ENCODE results near the gene CA4. TPM values are rescaled to one million over a fixed set of nuclear protein-coding genes. Genes with fewer than 3 reads are reported as not detected.

Gene CA4
- total RNA-seq, 2 donors from 2014 or later: not detected

GRCh38 chr17:60137731-60138130, 12.0 kb upstream of the CA4 start:
- peaks cover 50% of the 10 kb centered on the region for H3K27me3 Mint-ChIP-seq
- H3K27ac Mint-ChIP-seq: no peak overlapping the region
- H3K9me3 ChIP-seq (ENCODE audit: control insufficient read depth, low read length, poor library complexity, severe bottlenecking): no peaks in the 10 kb centered on the region
- no peak overlapping the region for H3K4me3 Mint-ChIP-seq
- H3K36me3 Mint-ChIP-seq (ENCODE audit: low read depth): no peaks in the 10 kb centered on the region
- DNase-seq (no peak), ATAC-seq (no peak)
- peaks cover 30% of the 10 kb centered on the region for H3K4me1 Mint-ChIP-seq

GRCh38 chr17:60138769-60139437, 10.9 kb upstream of the CA4 start:
- Mint-ChIP-seq H3K4me1 (peaks cover 34% of the 10 kb centered on the region), H3K4me3 (no peak overlapping the region), H3K36me3 (ENCODE audit: low read depth) (no peaks in the 10 kb centered on the region), H3K27me3 (peaks cover 61% of the 10 kb centered on the region), H3K27ac (no peak overlapping the region)
- DNase-seq (no peak), ATAC-seq (no peak)
- no peaks in the 10 kb centered on the region for H3K9me3 ChIP-seq (ENCODE audit: control insufficient read depth, low read length, poor library complexity, severe bottlenecking)

- no peaks in the 10 kb centered on the region for H3K9me3 ChIP-seq (ENCODE audit: control insufficient read depth, low read length, poor library complexity, severe bottlenecking)
- ATAC-seq: peak; percentile 55
- Mint-ChIP-seq H3K27me3 (peaks cover 68% of the 10 kb centered on the region), H3K36me3 (ENCODE audit: low read depth) (no peaks in the 10 kb centered on the region), H3K4me1 (peaks cover 32% of the 10 kb centered on the region), H3K27ac (no peak overlapping the region), H3K4me3 (peak overlapping the region; percentile 41)
- DNase-seq: peak; percentile 46 to 60 (median 55)
Observed at GRCh38 chr17:60139438-60140285, 10.1 kb upstream of the CA4 start.

GRCh38 chr17:60141111-60142018, 8.4 kb upstream of the CA4 start:
- Mint-ChIP-seq H3K4me3 (no peak overlapping the region), H3K36me3 (ENCODE audit: low read depth) (peaks cover 3% of the 10 kb centered on the region), H3K4me1 (peaks cover 22% of the 10 kb centered on the region), H3K27ac (peak overlapping the region; percentile 39), H3K27me3 (peaks cover 86% of the 10 kb centered on the region)
- H3K9me3 ChIP-seq (ENCODE audit: control insufficient read depth, low read length, poor library complexity, severe bottlenecking): no peaks in the 10 kb centered on the region
- no peak for ATAC-seq
- no peak for DNase-seq

GRCh38 chr17:60142872-60143499, 6.8 kb upstream of the CA4 start:
- H3K9me3 ChIP-seq (ENCODE audit: control insufficient read depth, low read length, poor library complexity, severe bottlenecking): no peaks in the 10 kb centered on the region
- ATAC-seq: peak; percentile 84
- Mint-ChIP-seq H3K36me3 (ENCODE audit: low read depth) (peaks cover 3% of the 10 kb centered on the region), H3K4me3 (no peak overlapping the region), H3K4me1 (peaks cover 22% of the 10 kb centered on the region), H3K27ac (no peak overlapping the region), H3K27me3 (peaks cover 94% of the 10 kb centered on the region)
- DNase-seq: peak; percentile 42 to 72 (median 45)

GRCh38 chr17:60145006-60145935, 4.5 kb upstream of the CA4 start:
- H3K36me3 Mint-ChIP-seq (ENCODE audit: low read depth): peaks cover 6% of the 10 kb centered on the region
- peaks cover 21% of the 10 kb centered on the region for H3K4me1 Mint-ChIP-seq
- H3K27me3 Mint-ChIP-seq: peaks cover 85% of the 10 kb centered on the region
- ATAC-seq (no peak), DNase-seq (no peak)
- peak overlapping the region; percentile 47 for H3K27ac Mint-ChIP-seq
- no peak overlapping the region for H3K4me3 Mint-ChIP-seq
- no peaks in the 10 kb centered on the region for H3K9me3 ChIP-seq (ENCODE audit: control insufficient read depth, low read length, poor library complexity, severe bottlenecking)

- Mint-ChIP-seq H3K4me3 (no peak overlapping the region), H3K4me1 (peaks cover 27% of the 10 kb centered on the region), H3K27me3 (peaks cover 83% of the 10 kb centered on the region), H3K36me3 (ENCODE audit: low read depth) (peaks cover 6% of the 10 kb centered on the region), H3K27ac (no peak overlapping the region)
- H3K9me3 ChIP-seq (ENCODE audit: control insufficient read depth, low read length, poor library complexity, severe bottlenecking): no peaks in the 10 kb centered on the region
- DNase-seq (no peak), ATAC-seq (no peak)
Observed at GRCh38 chr17:60146206-60146605, 3.6 kb upstream of the CA4 start.

- H3K9me3 ChIP-seq (ENCODE audit: control insufficient read depth, low read length, poor library complexity, severe bottlenecking): no peaks in the 10 kb centered on the region
- no peak for DNase-seq
- peaks cover 27% of the 10 kb centered on the region for H3K4me1 Mint-ChIP-seq
Observed at GRCh38 chr17:60147553-60148223, 2.1 kb upstream of the CA4 start.

GRCh38 chr17:60148373-60148772, 1.4 kb upstream of the CA4 start:
- ATAC-seq (no peak), DNase-seq (no peak)
- H3K4me1 Mint-ChIP-seq: peaks cover 20% of the 10 kb centered on the region
- H3K27me3 Mint-ChIP-seq: peaks cover 83% of the 10 kb centered on the region
- peaks cover 7% of the 10 kb centered on the region for H3K36me3 Mint-ChIP-seq (ENCODE audit: low read depth)
- H3K4me3 Mint-ChIP-seq: peak overlapping the region; percentile 56
- no peaks in the 10 kb centered on the region for H3K9me3 ChIP-seq (ENCODE audit: control insufficient read depth, low read length, poor library complexity, severe bottlenecking)
- H3K27ac Mint-ChIP-seq: no peak overlapping the region

More at GRCh38 chr17:60147553-60148223, 2.1 kb upstream of the CA4 start:
- ATAC-seq: no peak
- peaks cover 84% of the 10 kb centered on the region for H3K27me3 Mint-ChIP-seq
- peaks cover 6% of the 10 kb centered on the region for H3K36me3 Mint-ChIP-seq (ENCODE audit: low read depth)
- no peak overlapping the region for H3K27ac Mint-ChIP-seq
- H3K4me3 Mint-ChIP-seq: no peak overlapping the region

- H3K27me3 Mint-ChIP-seq: peaks cover 80% of the 10 kb centered on the region
- H3K27ac Mint-ChIP-seq: no peak overlapping the region
- ATAC-seq (peak; percentile 89), DNase-seq (no peak)
- H3K9me3 ChIP-seq (ENCODE audit: control insufficient read depth, low read length, poor library complexity, severe bottlenecking): no peaks in the 10 kb centered on the region
- peaks cover 15% of the 10 kb centered on the region for H3K4me1 Mint-ChIP-seq
- peaks cover 10% of the 10 kb centered on the region for H3K36me3 Mint-ChIP-seq (ENCODE audit: low read depth)
- H3K4me3 Mint-ChIP-seq: peak overlapping the region; percentile 82
Observed at GRCh38 chr17:60151355-60151754, 1.6 kb downstream of the CA4 start.

- DNase-seq (no peak), ATAC-seq (no peak)
- Mint-ChIP-seq H3K4me3 (no peak overlapping the region), H3K4me1 (peaks cover 15% of the 10 kb centered on the region), H3K36me3 (ENCODE audit: low read depth) (peaks cover 10% of the 10 kb centered on the region), H3K27me3 (peaks cover 72% of the 10 kb centered on the region), H3K27ac (no peak overlapping the region)
- H3K9me3 ChIP-seq (ENCODE audit: control insufficient read depth, low read length, poor library complexity, severe bottlenecking): no peaks in the 10 kb centered on the region
Observed at GRCh38 chr17:60153606-60154390, 4.0 kb downstream of the CA4 start.

All from T-helper 17 cell (primary cell).